ENCODE results near the gene MMP17. TPM values are rescaled to one million over a fixed set of nuclear protein-coding genes. Genes with fewer than 3 reads are reported as not detected.

MMP17 gene
- total and polyA plus RNA-seq, 8 donors, result 0.46 to 3.1 (median 2.1) TPM; not detected in 2

DNA sequence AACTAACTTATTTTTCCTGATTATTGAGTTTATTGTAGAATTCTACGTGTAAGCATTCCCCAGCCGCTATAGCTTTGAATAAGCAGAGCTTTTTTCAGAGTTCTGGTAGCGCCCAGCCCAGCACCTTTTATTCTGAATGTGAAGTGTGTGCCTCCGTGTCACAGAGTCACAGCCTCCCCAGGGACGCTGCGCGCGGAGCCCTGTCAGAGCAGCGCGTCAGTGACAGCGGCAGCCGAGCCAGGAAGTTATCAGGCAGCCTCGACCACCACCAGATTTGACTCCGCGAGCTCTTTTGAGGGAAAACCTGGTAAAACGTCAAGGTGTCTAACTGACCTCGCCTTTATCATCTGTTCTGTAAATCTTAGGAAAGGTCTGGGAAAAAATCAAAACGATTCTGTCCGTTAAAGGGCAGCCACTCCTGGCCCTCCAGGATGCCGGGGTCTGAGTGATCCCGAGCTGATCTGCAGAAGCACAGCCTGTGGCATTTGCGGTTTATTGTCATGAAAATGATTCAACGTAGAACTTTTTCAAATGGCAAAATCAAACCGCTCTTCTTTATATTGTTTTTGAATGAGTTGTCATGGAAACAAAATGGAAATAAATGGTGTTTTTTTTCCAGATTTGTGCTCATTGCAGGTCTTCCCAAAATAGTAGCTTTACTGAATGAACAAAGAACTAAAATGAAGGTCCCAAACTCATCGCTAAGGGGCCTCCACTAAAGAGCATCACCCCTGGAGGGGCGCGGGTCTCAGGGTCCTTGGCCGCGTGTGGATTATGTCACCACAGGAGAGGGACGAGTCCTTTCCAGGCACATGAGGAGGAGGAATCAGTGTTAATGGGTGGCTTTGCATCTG, 43.1 kb upstream of the MMP17 start:
- Histone ChIP-seq H3K9me3 (no peaks in the 10 kb centered on the region), H3K27me3 (no peaks in the 10 kb centered on the region), H3K27ac (no peak overlapping the region), H3K4me3 (no peak overlapping the region), H3K4me1 (peaks cover 0 to 7% (median 0%) of the 10 kb centered on the region in 4 donors), H3K36me3 (peaks cover 56 to 91% (median 90%) of the 10 kb centered on the region in 4 donors)
- 88 to 92% (median 89%) methylated on average over 30 of the region's 30 CpGs for WGBS, 5 donors
- intact Hi-C loops (cut with DNase I; ENCODE audit: low total_unique reads), result no loop called here
- no peak for DNase-seq
- TF ChIP-seq, protein P1, sequence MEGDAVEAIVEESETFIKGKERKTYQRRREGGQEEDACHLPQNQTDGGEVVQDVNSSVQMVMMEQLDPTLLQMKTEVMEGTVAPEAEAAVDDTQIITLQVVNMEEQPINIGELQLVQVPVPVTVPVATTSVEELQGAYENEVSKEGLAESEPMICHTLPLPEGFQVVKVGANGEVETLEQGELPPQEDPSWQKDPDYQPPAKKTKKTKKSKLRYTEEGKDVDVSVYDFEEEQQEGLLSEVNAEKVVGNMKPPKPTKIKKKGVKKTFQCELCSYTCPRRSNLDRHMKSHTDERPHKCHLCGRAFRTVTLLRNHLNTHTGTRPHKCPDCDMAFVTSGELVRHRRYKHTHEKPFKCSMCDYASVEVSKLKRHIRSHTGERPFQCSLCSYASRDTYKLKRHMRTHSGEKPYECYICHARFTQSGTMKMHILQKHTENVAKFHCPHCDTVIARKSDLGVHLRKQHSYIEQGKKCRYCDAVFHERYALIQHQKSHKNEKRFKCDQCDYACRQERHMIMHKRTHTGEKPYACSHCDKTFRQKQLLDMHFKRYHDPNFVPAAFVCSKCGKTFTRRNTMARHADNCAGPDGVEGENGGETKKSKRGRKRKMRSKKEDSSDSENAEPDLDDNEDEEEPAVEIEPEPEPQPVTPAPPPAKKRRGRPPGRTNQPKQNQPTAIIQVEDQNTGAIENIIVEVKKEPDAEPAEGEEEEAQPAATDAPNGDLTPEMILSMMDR (IDR thresholded peaks at IDR 0.05), result no peak
- TF ChIP-seq POLR2A (IDR thresholded peaks at IDR 0.05), result no peak
- TF ChIP-seq POLR2AphosphoS5 (IDR thresholded peaks at IDR 0.05), result no peak
- no peak for TF ChIP-seq EP300 (IDR thresholded peaks at IDR 0.05)

DNA sequence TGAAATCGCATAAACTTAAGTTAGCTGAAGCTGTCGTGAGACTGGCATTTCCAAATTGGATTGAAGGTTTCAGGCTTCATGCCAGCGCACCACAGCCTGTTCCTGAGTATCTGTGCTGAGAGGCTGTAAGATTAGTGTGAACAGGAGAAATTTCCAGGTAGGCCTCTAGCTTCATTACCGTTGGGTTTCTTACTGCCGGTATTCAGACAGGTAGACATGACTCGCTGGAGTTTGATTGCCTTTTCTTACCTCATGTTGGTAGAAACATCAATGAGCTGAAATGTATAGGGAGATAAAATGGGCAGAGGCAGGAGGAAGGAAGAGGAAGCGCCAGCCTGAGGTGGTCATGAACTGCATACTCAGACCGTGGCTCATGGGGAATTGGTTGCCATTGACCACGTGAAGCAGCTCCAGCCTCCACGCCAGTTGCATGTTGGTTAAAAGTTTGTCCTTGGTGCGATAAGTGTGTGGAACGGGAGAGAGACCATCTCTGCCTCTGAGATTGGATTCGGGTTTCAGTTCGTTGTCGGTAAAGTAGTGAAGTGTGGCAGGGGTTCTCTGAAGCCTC, 42.3 kb upstream of the MMP17 start:
- TF ChIP-seq EP300 (IDR thresholded peaks at IDR 0.05), result no peak

DNA sequence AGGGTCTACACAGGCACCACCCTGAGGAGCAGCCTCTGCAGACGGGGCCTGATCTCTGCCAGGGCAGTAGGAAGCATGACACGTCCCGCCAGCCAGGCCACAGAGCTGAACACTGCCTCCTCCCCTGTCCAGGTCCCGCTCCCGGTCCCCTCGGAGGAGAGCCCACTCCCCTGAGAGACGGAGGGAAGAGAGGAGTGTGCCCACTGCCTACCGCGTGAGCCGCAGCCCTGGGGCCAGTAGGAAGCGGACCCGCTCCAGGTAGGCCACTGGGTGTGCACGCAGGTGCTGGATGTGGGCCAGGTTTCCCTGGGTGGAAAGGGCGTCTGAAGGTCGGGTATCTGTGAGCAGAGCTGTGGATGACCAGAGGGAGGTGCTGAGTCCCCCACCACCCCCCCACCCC, 41.9 kb upstream of the MMP17 start:
- WGBS, 5 donors, result 80 to 85% (median 82%) methylated on average over 11 to 15 of the region's 15 CpGs
- TF ChIP-seq POLR2AphosphoS5 (IDR thresholded peaks at IDR 0.05), result no peak
- TF ChIP-seq, protein P1 (IDR thresholded peaks at IDR 0.05), result no peak
- no peak for TF ChIP-seq EP300 (IDR thresholded peaks at IDR 0.05)
- TF ChIP-seq POLR2A (IDR thresholded peaks at IDR 0.05), result no peak
- intact Hi-C loops (cut with DNase I; ENCODE audit: low total_unique reads), result no loop called here
- Histone ChIP-seq H3K36me3 (peaks cover 55 to 91% (median 90%) of the 10 kb centered on the region in 4 donors), H3K27ac (no peak overlapping the region), H3K27me3 (no peaks in the 10 kb centered on the region), H3K4me3 (no peak overlapping the region), H3K4me1 (peaks cover 0 to 7% (median 0%) of the 10 kb centered on the region in 4 donors), H3K9me3 (no peaks in the 10 kb centered on the region)
- no peak for DNase-seq

More for the DNA sequence above, 42.3 kb upstream of the MMP17 start:
- no peak for DNase-seq
- H3K4me3 ChIP-seq, result no peak overlapping the region
- H3K4me1 ChIP-seq, result peaks cover 0 to 7% (median 0%) of the 10 kb centered on the region in 4 donors
- H3K36me3 ChIP-seq, result peaks cover 56 to 91% (median 90%) of the 10 kb centered on the region in 4 donors
- intact Hi-C loops (cut with DNase I; ENCODE audit: low total_unique reads), result no loop called here
- no peaks in the 10 kb centered on the region for H3K27me3 ChIP-seq
- WGBS, 5 donors, result 91 to 95% (median 94%) methylated on average over 15 of the region's 15 CpGs
- no peaks in the 10 kb centered on the region for H3K9me3 ChIP-seq
- no peak overlapping the region for H3K27ac ChIP-seq

DNA sequence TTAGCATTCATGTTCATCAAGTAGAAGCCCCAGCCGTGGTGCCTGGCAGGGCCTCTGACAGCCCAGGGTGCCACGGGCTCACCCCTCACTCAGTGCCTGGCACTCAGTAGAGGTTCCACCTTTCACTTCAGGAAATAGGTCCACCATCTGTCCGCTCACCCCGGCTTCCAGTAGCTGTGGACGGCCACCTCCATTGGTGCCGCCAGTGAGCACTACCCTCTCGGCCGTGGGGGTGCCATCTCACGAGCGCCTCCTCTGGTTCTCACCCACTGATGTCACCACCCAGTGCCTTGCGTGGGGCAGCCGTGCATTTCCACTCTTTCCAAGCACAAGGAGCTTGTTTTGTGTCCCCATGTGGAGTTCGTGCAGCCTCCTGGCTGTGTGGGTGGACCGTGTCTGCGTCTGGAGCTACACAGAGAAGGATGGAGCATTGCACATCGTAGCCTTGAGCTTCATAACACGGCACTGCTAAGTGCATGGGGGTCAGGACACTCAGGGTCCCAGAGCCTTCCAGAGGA, 41.0 kb upstream of the MMP17 start:
- H3K4me1 ChIP-seq, result peaks cover 0 to 7% (median 0%) of the 10 kb centered on the region in 4 donors
- no peak overlapping the region for H3K27ac ChIP-seq
- peaks cover 51 to 91% (median 90%) of the 10 kb centered on the region in 4 donors for H3K36me3 ChIP-seq
- TF ChIP-seq EP300 (IDR thresholded peaks at IDR 0.05), result no peak
- TF ChIP-seq, protein P1 (IDR thresholded peaks at IDR 0.05), result no peak
- no peak for TF ChIP-seq POLR2AphosphoS5 (IDR thresholded peaks at IDR 0.05)
- no peak for TF ChIP-seq POLR2A (IDR thresholded peaks at IDR 0.05)
- no peaks in the 10 kb centered on the region for H3K27me3 ChIP-seq
- 94 to 97% (median 96%) methylated on average over 16 to 17 of the region's 17 CpGs for WGBS, 5 donors
- H3K9me3 ChIP-seq, result no peaks in the 10 kb centered on the region
- no peak for DNase-seq
- intact Hi-C loops (cut with DNase I; ENCODE audit: low total_unique reads), result no loop called here
- H3K4me3 ChIP-seq, result no peak overlapping the region
